PC-3 (cell line): ENCODE measurements around the gene SNAP47. TPM values are rescaled to one million over a fixed set of nuclear protein-coding genes. Genes with fewer than 3 reads are reported as not detected.

Source experiments
- ATAC-seq: fragments of 200-7000 bp; cut with Tn5 transposase; 2 replicates; pipeline ENCODE4 v1.9.1; 2020; ENCODE audit warnings: mild to moderate bottlenecking, moderate library complexity
- BruUV-seq: library from RNA; stranded (reverse); fragments of 400-500 nt; replicated peaks from 2 replicates; lab custom pipeline; 2021; lab: Mats Ljungman, UMichigan
- CTCF ChIA-PET: fragments of 300-600 bp; sonication (Branson Sonifier 250); formaldehyde crosslinking; loops from one replicate; lab custom pipeline; 2022; ENCODE audit warnings: antibody characterized with exemption; lab: Charles Lee
- POLR2A ChIA-PET: fragments of 300-600 bp; sonication (Branson Sonifier 250); formaldehyde crosslinking; loops from one replicate; lab custom pipeline; 2022; ENCODE audit warnings: antibody characterized with exemption; ENCODE audit not compliant: unreplicated experiment; lab: Charles Lee
- DNase-seq: peaks from one replicate; pipeline ENCODE4 v3.0.0-alpha.2; 2015
- H2AFZ ChIP-seq: fragments of 300-600 bp; sonication (generic); 2 replicates; pipeline ENCODE4 v1.6.0; 2016; ENCODE audit warnings: antibody characterized with exemption, low read length
- H3F3A ChIP-seq: fragments of 300-600 bp; sonication (generic); one replicate; pipeline ENCODE4 v1.6.0; 2017; ENCODE audit warnings: antibody characterized with exemption, low read length, control low read depth, mild to moderate bottlenecking; ENCODE audit not compliant: unreplicated experiment
- H3K27ac ChIP-seq: fragments of 300-600 bp; sonication (generic); 2 replicates; pipeline ENCODE4 v1.5.1; 2016; ENCODE audit warnings: mild to moderate bottlenecking, low read length
- H3K27me3 ChIP-seq: fragments of 300-600 bp; sonication (generic); 2 replicates; pipeline ENCODE4 v1.6.1; 2016; ENCODE audit warnings: low read length, mixed read lengths
- H3K36me3 ChIP-seq: fragments of 300-600 bp; sonication (generic); 2 replicates; pipeline ENCODE4 v1.6.1; 2016; ENCODE audit warnings: low read depth, mixed run types, low read length, mixed read lengths
- H3K4me1 ChIP-seq: fragments of 300-600 bp; sonication (generic); 2 replicates; pipeline ENCODE4 v1.5.1; 2016; ENCODE audit warnings: low read length; ENCODE audit not compliant: insufficient read depth
- H3K4me2 ChIP-seq: fragments of 300-600 bp; sonication (generic); 2 replicates; pipeline ENCODE4 v1.6.0; 2016; ENCODE audit warnings: low read length
- H3K4me3 ChIP-seq: fragments of 300-600 bp; sonication (generic); 2 replicates; pipeline ENCODE4 v1.5.1; 2016; ENCODE audit warnings: mild to moderate bottlenecking, low read length, mixed read lengths
- H3K79me2 ChIP-seq: fragments of 300-600 bp; sonication (generic); 2 replicates; pipeline ENCODE4 v1.6.1; 2017; ENCODE audit warnings: low read length, mixed read lengths
- H3K9ac ChIP-seq: fragments of 300-600 bp; sonication (generic); 2 replicates; pipeline ENCODE4 v1.6.0; 2016; ENCODE audit warnings: mild to moderate bottlenecking, low read length
- H3K9me2 ChIP-seq: fragments of 300-600 bp; sonication (generic); replicated peaks from 2 replicates; pipeline ENCODE4 v1.6.1; 2016; ENCODE audit warnings: mixed run types, low read length, mixed read lengths
- H3K9me3 ChIP-seq: fragments of 300-600 bp; sonication (generic); 2 replicates; pipeline ENCODE4 v1.6.1; 2016; ENCODE audit warnings: low read length, mixed read lengths
- H4K20me1 ChIP-seq: fragments of 300-600 bp; sonication (generic); 2 replicates; pipeline ENCODE4 v1.6.1; 2016; ENCODE audit warnings: low read length, mixed read lengths
- EZH2 ChIP-seq: fragments of 300-600 bp; sonication (generic); IDR thresholded peaks from one replicate; pipeline ENCODE4 v1.6.1; 2017; ENCODE audit warnings: antibody characterized with exemption, mild to moderate bottlenecking, low read length; ENCODE audit not compliant: unreplicated experiment
- EZH2phosphoT487 ChIP-seq: fragments of 300-600 bp; sonication (generic); IDR thresholded peaks from 2 replicates; pipeline ENCODE4 v1.6.1; 2018; ENCODE audit warnings: mild to moderate bottlenecking, antibody characterized with exemption, low read length, borderline replicate concordance
- intact Hi-C: fragments of 100-400 bp; cut with micrococcal nuclease; formaldehyde crosslinking; loops from 2 replicates; pipeline ENCODE4 v1.9.0; 2023
- total RNA-seq: library from RNA; depleted of rRNA; stranded (reverse); fragments of >200 nt; gene quantifications from 2 replicates; pipeline ENCODE4 v1.2.3, GENCODE V29; 2014
- TF ChIP-seq, protein P1 (sequence below): fragments of 300-600 bp; sonication (generic); conservative IDR thresholded peaks from 2 replicates; pipeline ENCODE4 v1.5.1; 2017; ENCODE audit warnings: antibody characterized with exemption, low read depth, mild to moderate bottlenecking, low read length

SNAP47 gene
- total RNA-seq, 1 experiment from 2014 or later, result 123 TPM

DNA sequence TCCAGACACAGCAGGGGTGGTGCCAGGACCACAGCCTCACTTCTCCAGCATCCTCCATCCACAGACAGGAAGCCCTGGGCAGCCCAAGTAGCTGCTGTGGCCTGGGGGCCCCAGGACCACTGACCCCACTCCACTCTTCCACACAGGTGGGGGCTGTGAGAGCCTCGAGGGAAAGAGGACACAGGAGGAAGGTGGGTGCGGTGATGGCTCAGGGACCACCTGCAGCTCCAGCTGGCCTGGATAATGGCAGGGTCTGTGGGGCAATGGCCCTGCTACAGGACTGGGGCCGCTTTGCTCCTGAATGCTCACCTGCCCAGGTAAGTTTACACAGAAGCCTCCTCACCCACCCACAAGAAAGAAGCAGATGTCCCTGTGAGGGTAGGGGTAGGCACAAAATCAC lies 61.9 kb downstream of the SNAP47 start:
- DNase-seq, result no peak
- Histone ChIP-seq H4K20me1 (no peaks in the 10 kb centered on the region), H3K9me3 (no peaks in the 10 kb centered on the region), H3F3A (no peaks in the 10 kb centered on the region), H3K27me3 (no peaks in the 10 kb centered on the region), H3K4me2 (no peak overlapping the region), H3K4me1 (no peaks in the 10 kb centered on the region), H3K27ac (no peak overlapping the region), H3K36me3 (no peaks in the 10 kb centered on the region), H3K4me3 (no peak overlapping the region), H3K9ac (no peak overlapping the region), H2AFZ (no peak overlapping the region), H3K79me2 (no peaks in the 10 kb centered on the region), H3K9me2 (no peaks in the 10 kb centered on the region)
- ATAC-seq, result no peak
- no TSS peak for BruUV-seq
- ChIA-PET CTCF (no interaction called here), POLR2A (no interaction called here)
- TF ChIP-seq EZH2phosphoT487 (no peak), EZH2 (no peak)
- TF ChIP-seq, protein P1, sequence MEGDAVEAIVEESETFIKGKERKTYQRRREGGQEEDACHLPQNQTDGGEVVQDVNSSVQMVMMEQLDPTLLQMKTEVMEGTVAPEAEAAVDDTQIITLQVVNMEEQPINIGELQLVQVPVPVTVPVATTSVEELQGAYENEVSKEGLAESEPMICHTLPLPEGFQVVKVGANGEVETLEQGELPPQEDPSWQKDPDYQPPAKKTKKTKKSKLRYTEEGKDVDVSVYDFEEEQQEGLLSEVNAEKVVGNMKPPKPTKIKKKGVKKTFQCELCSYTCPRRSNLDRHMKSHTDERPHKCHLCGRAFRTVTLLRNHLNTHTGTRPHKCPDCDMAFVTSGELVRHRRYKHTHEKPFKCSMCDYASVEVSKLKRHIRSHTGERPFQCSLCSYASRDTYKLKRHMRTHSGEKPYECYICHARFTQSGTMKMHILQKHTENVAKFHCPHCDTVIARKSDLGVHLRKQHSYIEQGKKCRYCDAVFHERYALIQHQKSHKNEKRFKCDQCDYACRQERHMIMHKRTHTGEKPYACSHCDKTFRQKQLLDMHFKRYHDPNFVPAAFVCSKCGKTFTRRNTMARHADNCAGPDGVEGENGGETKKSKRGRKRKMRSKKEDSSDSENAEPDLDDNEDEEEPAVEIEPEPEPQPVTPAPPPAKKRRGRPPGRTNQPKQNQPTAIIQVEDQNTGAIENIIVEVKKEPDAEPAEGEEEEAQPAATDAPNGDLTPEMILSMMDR, result no peak
- intact Hi-C loops, result no loop called here

- H3K4me2 ChIP-seq, result no peak overlapping the region
- H3K27ac ChIP-seq, result no peak overlapping the region
- H3K9me2 ChIP-seq, result no peaks in the 10 kb centered on the region
- H3K36me3 ChIP-seq, result no peaks in the 10 kb centered on the region
- ATAC-seq, result no peak
- H3F3A ChIP-seq, result no peaks in the 10 kb centered on the region
- no peaks in the 10 kb centered on the region for H3K4me1 ChIP-seq
- no peaks in the 10 kb centered on the region for H3K79me2 ChIP-seq
- no peak for DNase-seq
- POLR2A ChIA-PET, result no interaction called here
- CTCF ChIA-PET, result no interaction called here
- H3K9ac ChIP-seq, result no peak overlapping the region
- intact Hi-C loops, result no loop called here
- H3K4me3 ChIP-seq, result no peak overlapping the region
- H3K9me3 ChIP-seq, result no peaks in the 10 kb centered on the region
- H2AFZ ChIP-seq, result no peak overlapping the region
- BruUV-seq, result no TSS peak
- TF ChIP-seq, protein P1, result no peak
- TF ChIP-seq EZH2, result no peak
- no peak for TF ChIP-seq EZH2phosphoT487
- H4K20me1 ChIP-seq, result no peaks in the 10 kb centered on the region
- H3K27me3 ChIP-seq, result no peaks in the 10 kb centered on the region
Observed at GRCh38 chr1:227797625-227798024, 62.4 kb downstream of the SNAP47 start.

GRCh38 chr1:227798078-227798802 lies 63.0 kb downstream of the SNAP47 start:
- Histone ChIP-seq H3K4me1 (no peaks in the 10 kb centered on the region), H3K36me3 (no peaks in the 10 kb centered on the region), H4K20me1 (no peaks in the 10 kb centered on the region), H3K79me2 (no peaks in the 10 kb centered on the region), H3K9me2 (no peaks in the 10 kb centered on the region), H3K9me3 (no peaks in the 10 kb centered on the region), H3K27me3 (no peaks in the 10 kb centered on the region), H2AFZ (no peak overlapping the region), H3K4me2 (no peak overlapping the region), H3K9ac (no peak overlapping the region), H3K27ac (no peak overlapping the region), H3F3A (no peaks in the 10 kb centered on the region), H3K4me3 (no peak overlapping the region)
- CTCF ChIA-PET, result no interaction called here
- DNase-seq, result no peak
- TF ChIP-seq EZH2 (no peak), EZH2phosphoT487 (no peak)
- TF ChIP-seq, protein P1, result no peak
- intact Hi-C loops, result no loop called here
- ATAC-seq, result no peak
- no TSS peak for BruUV-seq
- POLR2A ChIA-PET, result no interaction called here
